Measurements from ENCODE around the gene NTSR1.

The NTSR1 gene

GRCh38 chr20:62666736-62667529 lies 41.7 kb upstream of the NTSR1 start:
- H3K4me1 ChIP-seq (ENCODE audit: control insufficient read depth, low read depth, low read length): no peaks in the 10 kb centered on the region

DNA sequence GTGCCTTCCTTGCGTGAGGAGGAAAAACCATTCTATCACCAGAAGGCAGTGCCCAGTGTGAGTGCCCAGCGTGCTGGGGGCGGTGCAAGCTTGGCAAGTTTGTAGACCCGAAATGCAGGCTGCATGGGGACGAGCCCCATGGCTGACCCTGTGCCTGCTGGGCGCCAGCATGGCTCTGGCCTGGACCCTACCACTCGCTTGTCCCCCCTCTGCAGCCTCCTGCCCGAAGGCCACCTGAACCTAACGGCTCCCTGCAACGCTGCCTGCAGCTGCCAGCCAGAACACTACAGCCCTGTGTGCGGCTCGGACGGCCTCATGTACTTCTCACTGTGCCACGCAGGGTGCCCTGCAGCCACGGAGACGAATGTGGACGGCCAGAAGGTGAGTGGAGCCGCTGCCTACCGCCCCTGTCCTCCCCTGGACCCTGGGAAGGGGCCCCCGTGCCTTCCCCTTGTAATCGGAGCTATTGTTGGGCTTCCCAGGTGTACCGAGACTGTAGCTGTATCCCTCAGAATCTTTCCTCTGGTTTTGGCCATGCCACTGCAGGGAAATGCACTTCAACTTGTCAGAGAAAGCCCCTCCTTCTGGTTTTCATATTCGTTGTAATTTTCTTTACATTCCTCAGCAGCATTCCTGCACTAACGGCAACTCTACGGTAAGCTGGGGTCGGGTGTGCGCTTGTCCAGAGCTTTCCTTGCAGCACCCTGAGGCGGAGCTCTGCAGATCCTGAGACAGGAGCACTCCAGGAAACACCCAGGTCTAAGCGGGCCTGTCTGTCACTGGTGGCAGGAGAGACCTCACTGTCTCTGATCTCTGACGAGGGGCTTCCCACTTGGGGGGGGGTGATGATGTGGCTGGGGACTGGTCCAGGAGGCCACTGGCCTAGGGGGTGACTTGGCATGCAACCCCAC lies 40.9 kb upstream of the NTSR1 start:
- WGBS (ENCODE audit: extremely low coverage, insufficient coverage, low lambda C conversion rate): no CpG with 5 or more reads among the region's 30 CpGs
- Histone ChIP-seq H2AK5ac (ENCODE audit: low read length) (no peak overlapping the region), H3K27me3 (ENCODE audit: insufficient read depth, low read length, poor library complexity) (no peaks in the 10 kb centered on the region), H2BK15ac (replicated peaks; ENCODE audit: low read depth) (no peak overlapping the region), H3K79me2 (ENCODE audit: control insufficient read depth, insufficient read depth, low read length) (no peaks in the 10 kb centered on the region), H3K18ac (ENCODE audit: low read length) (no peak overlapping the region), H4K8ac (ENCODE audit: low read depth, low read length) (no peak overlapping the region), H3K27ac (ENCODE audit: low read depth, low read length) (no peak overlapping the region), H3K23ac (ENCODE audit: low read length) (no peak overlapping the region), H3K4me2 (ENCODE audit: low read length) (no peak overlapping the region), H3K4me3 (ENCODE audit: low read length) (no peak overlapping the region), H2BK5ac (ENCODE audit: low read length) (no peak overlapping the region), H3K56ac (ENCODE audit: low read length) (no peak overlapping the region), H4K5ac (ENCODE audit: low read length) (no peak overlapping the region), H2BK120ac (ENCODE audit: low read depth, low read length) (no peak overlapping the region), H3K79me1 (ENCODE audit: low read length) (no peaks in the 10 kb centered on the region), H3K4me1 (ENCODE audit: control insufficient read depth, low read depth, low read length) (no peaks in the 10 kb centered on the region), H3K9ac (ENCODE audit: low read length) (no peak overlapping the region), H3K4ac (ENCODE audit: low read depth, low read length) (no peak overlapping the region), H3K36me3 (ENCODE audit: control insufficient read depth, insufficient read depth, low read length) (no peaks in the 10 kb centered on the region)
- no peak for DNase-seq

More at GRCh38 chr20:62666736-62667529, 41.7 kb upstream of the NTSR1 start:
- Histone ChIP-seq H3K9ac (ENCODE audit: low read length) (no peak overlapping the region), H3K56ac (ENCODE audit: low read length) (no peak overlapping the region), H3K4me3 (ENCODE audit: low read length) (no peak overlapping the region), H4K8ac (ENCODE audit: low read depth, low read length) (no peak overlapping the region), H4K5ac (ENCODE audit: low read length) (no peak overlapping the region), H3K27ac (ENCODE audit: low read depth, low read length) (no peak overlapping the region), H3K27me3 (ENCODE audit: insufficient read depth, low read length, poor library complexity) (no peaks in the 10 kb centered on the region), H3K4ac (ENCODE audit: low read depth, low read length) (no peak overlapping the region), H3K18ac (ENCODE audit: low read length) (no peak overlapping the region), H3K79me2 (ENCODE audit: control insufficient read depth, insufficient read depth, low read length) (no peaks in the 10 kb centered on the region), H2BK5ac (ENCODE audit: low read length) (no peak overlapping the region), H3K79me1 (ENCODE audit: low read length) (no peaks in the 10 kb centered on the region), H2BK15ac (replicated peaks; ENCODE audit: low read depth) (no peak overlapping the region), H3K36me3 (ENCODE audit: control insufficient read depth, insufficient read depth, low read length) (no peaks in the 10 kb centered on the region), H2BK120ac (ENCODE audit: low read depth, low read length) (no peak overlapping the region), H3K23ac (ENCODE audit: low read length) (no peak overlapping the region), H3K4me2 (ENCODE audit: low read length) (no peak overlapping the region), H2AK5ac (ENCODE audit: low read length) (no peak overlapping the region)
- no CpG with 5 or more reads among the region's 27 CpGs for WGBS (ENCODE audit: extremely low coverage, insufficient coverage, low lambda C conversion rate)
- no peak for DNase-seq

- Histone ChIP-seq H4K5ac (ENCODE audit: low read length) (no peak overlapping the region), H3K4me2 (ENCODE audit: low read length) (no peak overlapping the region), H4K8ac (ENCODE audit: low read depth, low read length) (no peak overlapping the region), H2BK120ac (ENCODE audit: low read depth, low read length) (no peak overlapping the region), H3K79me1 (ENCODE audit: low read length) (no peaks in the 10 kb centered on the region), H3K9ac (ENCODE audit: low read length) (no peak overlapping the region), H3K18ac (ENCODE audit: low read length) (no peak overlapping the region), H2AK5ac (ENCODE audit: low read length) (no peak overlapping the region), H3K23ac (ENCODE audit: low read length) (no peak overlapping the region), H3K56ac (ENCODE audit: low read length) (no peak overlapping the region), H3K4me3 (ENCODE audit: low read length) (no peak overlapping the region), H3K4ac (ENCODE audit: low read depth, low read length) (no peak overlapping the region), H3K27me3 (ENCODE audit: insufficient read depth, low read length, poor library complexity) (no peaks in the 10 kb centered on the region), H3K4me1 (ENCODE audit: control insufficient read depth, low read depth, low read length) (no peaks in the 10 kb centered on the region), H2BK15ac (replicated peaks; ENCODE audit: low read depth) (no peak overlapping the region), H2BK5ac (ENCODE audit: low read length) (no peak overlapping the region), H3K36me3 (ENCODE audit: control insufficient read depth, insufficient read depth, low read length) (no peaks in the 10 kb centered on the region), H3K79me2 (ENCODE audit: control insufficient read depth, insufficient read depth, low read length) (no peaks in the 10 kb centered on the region), H3K27ac (ENCODE audit: low read depth, low read length) (no peak overlapping the region)
- peak; percentile 77 for DNase-seq
- no CpG with 5 or more reads among the region's 13 CpGs for WGBS (ENCODE audit: extremely low coverage, insufficient coverage, low lambda C conversion rate)
Observed at GRCh38 chr20:62668441-62669027, 40.1 kb upstream of the NTSR1 start.

- DNase-seq: no peak
- no peak overlapping the region for H3K4me2 ChIP-seq (ENCODE audit: low read length)
- no peak overlapping the region for H2AK5ac ChIP-seq (ENCODE audit: low read length)
- H4K5ac ChIP-seq (ENCODE audit: low read length): no peak overlapping the region
- no peak overlapping the region for H2BK5ac ChIP-seq (ENCODE audit: low read length)
- H3K27ac ChIP-seq (ENCODE audit: low read depth, low read length): no peak overlapping the region
- no peak overlapping the region for H2BK120ac ChIP-seq (ENCODE audit: low read depth, low read length)
- H4K8ac ChIP-seq (ENCODE audit: low read depth, low read length): no peak overlapping the region
- H3K79me2 ChIP-seq (ENCODE audit: control insufficient read depth, insufficient read depth, low read length): no peaks in the 10 kb centered on the region
- H3K4me3 ChIP-seq (ENCODE audit: low read length): no peak overlapping the region
- no peak overlapping the region for H3K18ac ChIP-seq (ENCODE audit: low read length)
- WGBS (ENCODE audit: extremely low coverage, insufficient coverage, low lambda C conversion rate): no CpG with 5 or more reads among the region's 10 CpGs
- no peaks in the 10 kb centered on the region for H3K36me3 ChIP-seq (ENCODE audit: control insufficient read depth, insufficient read depth, low read length)
- no peaks in the 10 kb centered on the region for H3K4me1 ChIP-seq (ENCODE audit: control insufficient read depth, low read depth, low read length)
- H3K56ac ChIP-seq (ENCODE audit: low read length): no peak overlapping the region
- H3K27me3 ChIP-seq (ENCODE audit: insufficient read depth, low read length, poor library complexity): no peaks in the 10 kb centered on the region
- no peak overlapping the region for H3K23ac ChIP-seq (ENCODE audit: low read length)
- H3K9ac ChIP-seq (ENCODE audit: low read length): no peak overlapping the region
- no peaks in the 10 kb centered on the region for H3K79me1 ChIP-seq (ENCODE audit: low read length)
- no peak overlapping the region for H2BK15ac ChIP-seq (replicated peaks; ENCODE audit: low read depth)
- H3K4ac ChIP-seq (ENCODE audit: low read depth, low read length): no peak overlapping the region
Observed at GRCh38 chr20:62669249-62669648, 39.4 kb upstream of the NTSR1 start.

GRCh38 chr20:62670156-62670555 lies 38.5 kb upstream of the NTSR1 start:
- DNase-seq: no peak
- Histone ChIP-seq H2BK5ac (ENCODE audit: low read length) (no peak overlapping the region), H3K18ac (ENCODE audit: low read length) (no peak overlapping the region), H3K27me3 (ENCODE audit: insufficient read depth, low read length, poor library complexity) (no peaks in the 10 kb centered on the region), H3K79me1 (ENCODE audit: low read length) (no peaks in the 10 kb centered on the region), H3K4me1 (ENCODE audit: control insufficient read depth, low read depth, low read length) (no peaks in the 10 kb centered on the region), H3K4me3 (ENCODE audit: low read length) (no peak overlapping the region), H2BK15ac (replicated peaks; ENCODE audit: low read depth) (no peak overlapping the region), H3K9ac (ENCODE audit: low read length) (no peak overlapping the region), H3K36me3 (ENCODE audit: control insufficient read depth, insufficient read depth, low read length) (no peaks in the 10 kb centered on the region), H3K23ac (ENCODE audit: low read length) (no peak overlapping the region), H3K79me2 (ENCODE audit: control insufficient read depth, insufficient read depth, low read length) (no peaks in the 10 kb centered on the region), H4K5ac (ENCODE audit: low read length) (no peak overlapping the region), H3K4me2 (ENCODE audit: low read length) (no peak overlapping the region), H3K56ac (ENCODE audit: low read length) (no peak overlapping the region), H4K8ac (ENCODE audit: low read depth, low read length) (no peak overlapping the region), H3K4ac (ENCODE audit: low read depth, low read length) (no peak overlapping the region), H3K27ac (ENCODE audit: low read depth, low read length) (no peak overlapping the region), H2AK5ac (ENCODE audit: low read length) (no peak overlapping the region), H2BK120ac (ENCODE audit: low read depth, low read length) (no peak overlapping the region)
- WGBS (ENCODE audit: extremely low coverage, insufficient coverage, low lambda C conversion rate): no CpG with 5 or more reads among the region's 14 CpGs
